NOMO-1 (cell line): ENCODE measurements around the gene CCDC150.
"Not testable (repeated sequence)": the region's sequence is repeated elsewhere in the genome, so short reads cannot be mapped to it uniquely, and the experiment has no call there.

Experiments used
- DNase-seq, 2 experiments: peaks; one replicate each; lab custom pipeline; 2025; ENCODE audit not compliant: unreplicated experiment in 2 of 2; lab: John Stamatoyannopoulos, UW

Gene CCDC150

DNA sequence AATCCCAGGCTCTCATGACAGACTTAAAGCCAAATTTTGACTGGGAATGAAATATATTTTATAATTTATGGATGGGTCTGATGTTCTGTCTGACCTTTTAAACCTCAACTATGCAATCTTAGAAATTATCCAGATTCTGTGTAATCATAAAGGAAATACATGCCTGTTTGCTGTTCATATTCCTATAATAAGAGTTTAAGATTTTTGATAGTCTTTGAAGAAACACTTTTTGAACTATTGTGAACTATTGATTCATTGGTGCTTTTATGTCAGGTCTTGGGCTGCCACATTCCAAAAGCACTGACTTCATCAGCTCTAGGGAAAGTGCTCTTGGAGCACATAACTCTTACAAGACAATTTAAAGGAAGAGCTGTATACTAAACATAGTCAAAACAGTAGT, 64.2 kb downstream of the CCDC150 start:
- no peak for DNase-seq

DNA sequence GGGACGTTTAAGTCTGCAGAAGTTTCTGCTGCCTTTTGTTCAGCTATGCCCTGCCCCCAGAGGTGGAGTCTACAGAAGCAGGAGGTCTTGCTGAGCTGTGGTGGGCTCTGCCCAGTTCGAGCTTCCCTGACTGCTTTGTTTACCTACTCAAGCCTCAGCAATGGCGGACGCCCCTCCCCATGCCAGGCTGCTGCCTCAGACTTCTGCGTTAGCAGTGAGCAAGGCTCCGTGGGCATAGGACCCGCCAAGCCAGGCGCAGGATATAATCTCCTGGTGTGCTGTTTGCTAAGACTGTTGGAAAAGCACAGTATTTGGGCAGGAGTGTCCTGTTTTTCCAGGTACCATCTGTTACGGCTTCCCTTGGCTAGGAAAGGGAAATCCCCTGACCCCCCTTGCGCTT, 70.5 kb downstream of the CCDC150 start:
- not testable (repeated sequence) for DNase-seq

DNA sequence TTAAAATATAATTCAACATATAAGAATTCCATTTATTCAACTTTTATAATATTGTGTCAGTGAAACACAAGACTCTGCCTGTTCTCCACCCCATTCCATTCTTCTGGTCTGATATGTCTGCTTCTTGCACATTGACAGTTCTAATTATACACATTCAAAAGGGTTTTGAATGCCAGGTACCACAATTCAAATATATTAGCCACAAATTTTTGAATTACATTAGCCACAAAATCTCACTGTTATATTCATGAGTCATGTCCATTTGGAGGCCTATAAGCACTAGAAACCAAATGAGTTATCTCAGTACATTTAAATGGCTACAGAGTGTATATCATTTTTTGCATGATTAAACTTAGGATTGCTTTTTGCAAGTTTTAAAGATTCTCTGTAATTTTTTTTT, 72.1 kb downstream of the CCDC150 start:
- DNase-seq = no peak

DNA sequence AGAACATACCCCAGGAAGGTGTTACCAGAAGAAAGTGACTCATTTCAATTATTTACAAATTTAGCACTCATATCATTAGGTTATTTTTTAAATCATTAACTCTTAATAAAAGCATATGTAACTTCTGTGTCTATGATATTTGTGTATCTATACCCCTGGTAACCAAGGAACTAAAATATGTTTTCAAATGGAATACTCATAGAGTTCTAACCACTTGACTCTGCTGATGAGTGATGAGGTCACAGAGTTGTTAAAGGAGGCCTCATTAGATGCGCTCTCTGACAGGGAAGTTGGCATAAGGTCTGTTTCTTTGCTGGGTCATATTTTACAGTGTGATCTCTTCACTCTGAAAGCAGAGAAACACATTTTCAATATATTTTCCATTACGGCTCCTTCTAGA, 73.4 kb downstream of the CCDC150 start:
- no peak for DNase-seq

DNA sequence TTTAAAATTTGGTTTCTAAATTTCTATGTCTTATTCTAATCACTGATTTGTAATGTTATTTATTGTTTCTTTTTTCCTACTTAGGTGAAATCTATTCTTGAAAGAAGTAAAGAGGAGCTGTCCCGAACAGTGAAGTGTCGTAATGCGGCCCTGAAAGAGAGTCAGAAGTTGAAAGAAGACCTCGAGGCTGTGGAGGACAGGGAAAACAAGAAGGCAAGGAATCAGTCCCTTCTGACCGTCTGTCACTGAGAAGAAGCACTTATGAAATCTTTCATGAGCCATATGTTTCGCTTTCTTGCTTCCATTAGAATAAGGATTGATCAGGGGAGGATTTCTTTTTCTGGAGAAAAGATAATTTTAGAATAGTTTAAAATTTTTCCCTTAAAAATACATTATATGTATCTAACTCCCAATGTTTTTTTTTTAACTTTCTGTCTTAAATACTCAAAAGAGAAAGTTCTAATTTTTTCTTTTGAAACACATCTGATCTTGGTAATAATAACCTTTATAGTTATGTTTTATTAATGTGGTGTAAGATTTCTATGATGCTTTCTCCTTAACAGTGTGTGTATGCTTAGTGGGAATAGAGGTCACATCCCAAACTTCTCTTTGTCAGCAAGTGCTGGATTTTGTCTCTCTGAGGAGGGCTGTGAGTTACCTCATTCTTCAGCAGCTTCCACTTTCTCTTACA, 79.0 kb downstream of the CCDC150 start:
- no peak for DNase-seq

DNA sequence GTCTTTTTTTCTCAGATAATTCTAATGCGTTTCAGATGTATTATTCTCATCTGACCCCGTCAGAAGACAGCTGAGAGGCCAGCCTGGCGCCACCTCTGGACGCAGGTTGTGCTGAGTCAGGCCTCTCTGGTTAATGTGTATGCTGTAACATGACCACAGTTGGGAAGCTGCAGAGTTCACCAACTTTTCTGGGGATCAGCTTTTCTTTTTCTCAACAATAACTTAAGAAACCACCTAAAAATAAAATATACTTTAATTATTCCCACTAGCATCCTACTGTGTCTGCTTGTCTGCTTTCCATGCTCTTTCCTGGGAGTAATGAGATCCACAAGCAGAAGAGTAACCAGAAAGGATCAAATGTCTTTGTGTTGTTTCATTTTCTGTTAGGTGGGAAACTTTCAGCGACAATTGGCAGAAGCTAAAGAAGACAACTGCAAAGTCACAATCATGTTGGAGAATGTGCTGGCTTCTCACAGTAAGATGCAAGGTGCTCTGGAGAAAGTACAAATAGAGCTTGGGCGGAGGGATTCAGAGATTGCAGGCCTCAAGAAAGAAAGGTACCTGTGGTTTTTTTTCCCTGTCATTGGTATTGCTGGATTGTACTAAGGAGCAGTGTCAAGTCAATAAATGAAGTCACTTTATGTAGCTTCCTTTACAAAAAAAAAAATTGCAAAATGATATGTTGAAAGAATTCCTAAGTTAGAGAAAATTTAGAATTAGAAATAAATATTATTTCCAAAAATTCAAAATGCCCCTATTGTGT, 79.8 kb downstream of the CCDC150 start:
- no peak for DNase-seq

DNA sequence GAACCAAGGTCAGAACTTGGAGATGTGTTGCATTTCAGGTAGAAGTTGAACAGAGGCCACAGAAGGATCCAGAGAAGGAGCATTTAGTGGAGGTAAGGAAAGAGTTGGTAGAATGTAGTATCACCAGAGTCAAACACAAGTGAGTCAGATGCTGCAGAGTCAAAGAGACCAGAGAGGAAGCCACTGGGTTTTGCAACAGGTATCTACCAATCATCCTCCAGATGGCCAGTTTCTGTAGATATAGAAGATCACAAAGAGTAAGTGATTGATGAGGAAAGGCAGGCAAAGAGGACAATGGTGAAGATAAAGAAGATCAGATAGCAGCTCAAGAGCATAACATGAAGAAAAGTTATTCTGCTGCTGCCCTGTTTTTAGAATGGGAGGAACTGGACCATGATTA, 84.1 kb downstream of the CCDC150 start:
- DNase-seq = no peak

DNA sequence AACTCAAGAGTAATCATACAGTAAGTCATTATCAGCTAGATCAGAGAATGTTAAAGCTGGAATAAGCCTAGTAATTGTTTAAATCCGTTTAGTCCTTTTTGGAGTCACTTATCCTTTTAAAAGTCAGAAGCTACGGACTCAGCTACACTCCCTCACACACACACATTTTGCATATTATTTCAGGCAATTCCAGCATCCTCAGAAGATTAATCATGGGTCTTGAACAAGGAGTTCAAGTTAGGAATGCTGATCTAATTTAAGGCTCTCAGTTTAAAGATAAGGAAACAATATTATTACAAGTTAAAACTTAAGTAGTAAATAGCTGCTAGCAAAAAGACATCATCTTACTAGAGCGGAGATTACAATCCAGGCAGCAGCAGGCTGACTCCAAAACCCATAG, 85.7 kb downstream of the CCDC150 start:
- no peak for DNase-seq

DNA sequence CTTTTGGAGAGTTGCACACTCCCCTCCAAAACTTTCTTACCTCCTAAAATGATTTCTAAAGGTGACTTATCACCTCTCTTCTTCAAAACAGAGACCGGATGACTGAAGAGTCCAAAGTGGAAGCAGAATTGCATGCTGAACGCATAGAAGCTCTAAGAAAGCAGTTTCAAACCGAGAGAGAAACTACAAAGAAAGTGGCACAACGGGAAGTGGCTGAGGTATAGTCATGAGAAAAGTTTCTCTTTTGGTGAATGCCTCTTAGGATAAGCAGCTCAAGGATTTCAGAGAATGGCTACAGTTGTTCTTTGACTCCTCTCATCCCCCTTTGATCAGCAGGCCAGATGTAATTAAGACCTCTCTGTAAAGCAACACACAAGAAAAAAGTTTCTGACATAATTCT, 86.4 kb downstream of the CCDC150 start:
- no peak for DNase-seq

DNA sequence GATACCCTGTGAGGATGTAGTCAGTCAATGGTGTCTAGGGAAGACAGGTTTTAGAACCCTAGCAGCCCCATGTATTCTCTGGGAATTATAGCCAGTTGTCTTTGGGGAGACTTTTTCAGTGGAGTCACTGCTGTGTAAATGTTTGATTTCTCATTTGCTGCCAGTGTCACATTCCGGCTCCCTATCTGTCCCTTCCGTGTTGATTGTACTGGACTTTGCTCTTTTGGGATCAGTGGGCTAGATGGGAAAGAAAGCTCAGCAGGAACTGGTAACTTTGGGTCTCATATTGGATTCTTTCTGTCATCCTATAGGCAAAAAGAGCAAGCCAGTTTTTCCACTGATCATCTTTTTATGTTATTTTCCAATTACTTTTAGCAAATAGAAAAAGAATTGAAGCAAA, 89.9 kb downstream of the CCDC150 start:
- DNase-seq = no peak

DNA sequence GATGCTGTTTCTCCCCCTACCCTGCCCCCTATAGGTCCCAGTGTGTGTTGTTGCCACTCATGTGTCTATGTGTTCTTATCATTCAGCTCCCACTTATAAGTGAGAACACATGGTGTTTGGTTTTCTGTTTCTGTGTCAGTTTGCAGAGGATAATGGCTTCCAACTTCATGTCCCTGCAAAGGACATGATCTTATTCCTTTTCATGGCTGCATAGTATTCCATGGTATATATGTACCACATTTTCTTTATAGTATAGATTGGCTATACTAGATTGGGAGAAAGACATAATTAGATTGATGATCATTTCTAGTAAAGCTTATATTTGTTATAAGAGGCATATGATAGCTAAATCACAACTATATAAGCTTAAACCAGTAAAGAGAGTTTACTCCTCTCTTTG, 97.1 kb downstream of the CCDC150 start:
- DNase-seq = not testable (repeated sequence)

DNA sequence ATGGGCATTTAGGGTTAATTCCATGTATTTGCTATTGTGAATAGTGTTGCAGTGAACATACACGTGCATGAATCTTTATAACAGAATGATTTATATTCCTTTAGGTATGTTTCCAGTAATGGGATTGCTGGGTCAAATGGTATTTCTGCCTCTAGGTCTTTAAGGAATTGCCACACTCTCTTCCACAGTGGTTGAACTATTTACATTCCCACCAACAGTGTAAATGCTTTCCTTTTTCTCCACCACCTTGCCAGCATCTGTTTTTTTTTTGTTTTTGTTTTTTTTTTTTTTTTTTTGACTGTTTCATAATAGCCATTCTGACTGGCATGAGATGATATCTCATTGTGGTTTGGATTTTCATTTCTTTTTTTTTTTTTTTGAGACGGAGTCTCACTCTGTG, 97.5 kb downstream of the CCDC150 start:
- no peak for DNase-seq

DNA sequence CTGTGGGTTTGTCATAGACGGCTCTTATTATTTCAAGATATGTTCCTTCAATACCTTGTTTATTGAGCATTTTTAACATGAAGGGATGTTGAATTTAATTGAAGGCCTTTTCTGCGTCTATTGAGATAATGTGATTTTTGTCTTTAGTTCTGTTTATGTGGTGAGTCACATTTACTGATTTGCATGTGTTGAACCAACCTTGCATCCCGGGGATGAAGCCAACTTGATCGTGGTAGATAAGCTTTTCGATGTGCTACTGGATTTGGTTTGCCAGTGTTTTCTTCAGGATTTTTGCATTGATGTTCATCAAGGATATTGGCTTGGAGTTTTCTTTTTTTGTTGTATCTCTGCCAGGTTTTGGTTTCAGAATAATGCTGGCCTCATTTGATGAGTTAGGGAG, 99.5 kb downstream of the CCDC150 start:
- DNase-seq = no peak

DNA sequence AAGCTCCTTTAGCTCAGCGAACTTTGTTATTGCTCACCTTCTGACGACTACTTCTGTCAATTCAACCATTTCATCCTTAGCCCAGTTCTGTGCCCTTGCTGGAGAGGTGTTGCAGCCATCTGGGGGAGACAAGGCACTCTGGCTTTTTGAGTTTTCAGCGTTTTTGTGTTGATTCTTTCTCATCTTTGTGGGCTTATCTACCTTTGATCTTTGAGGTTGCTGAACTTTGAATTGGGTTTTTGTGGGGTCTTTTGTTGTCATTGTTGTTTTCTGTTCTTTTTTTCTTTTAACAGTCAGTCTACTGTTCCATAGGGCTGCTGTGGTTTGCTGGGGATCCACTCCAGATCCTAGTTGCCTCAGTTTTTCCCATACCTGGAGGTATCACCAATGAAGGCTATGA, 102.7 kb downstream of the CCDC150 start:
- no peak for DNase-seq

DNA sequence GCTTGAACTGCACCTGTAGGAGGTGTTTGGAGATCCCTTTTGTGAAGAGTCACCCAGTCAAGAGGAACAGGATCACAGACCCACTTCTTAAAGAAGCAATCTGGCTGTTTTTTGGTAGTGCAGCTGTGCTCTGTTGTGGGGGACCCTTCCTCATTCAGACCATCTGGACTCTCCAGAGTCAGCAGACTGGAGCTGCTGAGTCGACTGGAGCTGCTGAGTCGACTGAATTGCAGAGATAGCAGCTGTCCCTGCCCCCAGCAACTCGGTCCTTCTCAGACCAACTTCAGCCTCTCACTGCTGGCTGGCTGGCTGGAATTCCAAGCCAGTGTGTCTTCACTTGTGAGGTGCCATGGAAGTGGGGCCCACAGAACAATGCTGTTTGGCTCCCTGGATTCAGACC, 103.2 kb downstream of the CCDC150 start:
- DNase-seq = no peak

DNA sequence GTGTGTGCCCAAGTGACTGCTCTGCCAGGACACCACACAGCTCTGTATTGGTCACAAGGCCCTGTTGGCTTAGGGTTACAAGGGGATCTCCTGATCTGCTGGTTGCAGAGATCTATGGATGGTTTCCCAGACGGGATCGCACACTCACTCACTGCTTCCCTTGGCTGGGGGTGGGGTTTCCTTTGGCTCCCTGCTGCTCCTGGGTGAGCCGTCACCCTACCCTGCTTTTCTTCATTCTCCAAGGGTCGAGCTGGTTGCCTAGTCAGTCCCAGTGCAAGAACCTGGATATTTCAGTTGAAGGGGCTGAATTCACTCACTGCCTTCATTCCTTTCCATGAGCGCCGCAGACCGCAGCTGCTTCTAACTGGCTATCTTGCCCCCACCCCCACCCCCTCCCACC, 103.7 kb downstream of the CCDC150 start:
- DNase-seq = no peak

DNA sequence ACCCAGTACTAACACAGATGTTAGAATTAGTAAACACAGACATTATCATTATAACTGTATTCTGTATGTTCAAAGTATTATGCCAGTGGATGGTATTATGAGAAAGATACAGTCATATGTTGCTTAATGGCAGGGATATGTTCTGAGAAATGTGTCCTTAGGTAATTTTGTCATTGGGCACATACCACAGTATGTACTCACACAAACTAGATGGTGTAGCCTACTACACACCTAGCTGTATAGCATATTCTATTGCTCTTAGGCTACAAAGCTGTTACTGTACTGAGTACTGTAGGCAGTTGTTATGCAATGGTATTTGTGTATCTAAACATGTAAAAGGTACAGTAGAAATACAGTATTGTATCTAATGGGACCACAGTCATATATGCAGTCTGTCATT, 106.2 kb downstream of the CCDC150 start:
- DNase-seq = no peak

DNA sequence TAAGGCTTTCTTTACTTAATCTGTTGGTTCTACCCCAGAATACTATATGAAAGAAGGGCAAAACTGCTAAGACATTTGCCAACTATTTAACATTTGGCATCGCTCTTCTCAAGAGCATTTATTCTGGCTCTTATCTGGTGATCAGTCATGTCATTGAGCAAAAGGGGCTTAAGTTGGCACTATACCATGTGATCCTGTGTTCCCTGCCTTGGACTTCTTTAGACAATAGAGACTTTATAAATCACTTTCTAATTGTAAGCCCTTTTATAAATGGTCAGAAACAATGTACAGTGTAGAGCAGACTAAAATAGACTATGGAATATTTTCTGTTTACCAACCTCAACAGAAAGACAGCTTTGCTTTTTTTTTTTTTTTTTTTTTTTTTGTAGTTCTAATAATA, 107.9 kb downstream of the CCDC150 start:
- DNase-seq = no peak

DNA sequence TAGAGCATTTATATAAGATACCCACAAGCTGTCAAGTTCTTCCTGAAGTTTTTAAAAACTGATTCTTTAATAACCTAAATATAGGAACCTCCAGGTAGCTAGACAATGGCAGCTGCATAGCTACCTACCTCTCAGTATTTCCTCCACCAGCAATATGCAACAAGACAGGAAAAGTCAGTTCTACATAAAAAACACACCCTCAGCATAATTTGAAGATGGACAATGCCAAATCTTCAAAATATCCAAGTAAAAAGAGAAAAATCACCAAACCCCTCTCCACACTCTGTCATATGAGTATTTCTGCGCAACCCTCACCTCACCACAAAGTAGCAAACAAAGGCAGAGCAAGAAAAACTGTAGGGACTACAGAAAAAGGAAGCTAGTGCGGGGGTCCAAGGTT, 108.6 kb downstream of the CCDC150 start:
- no peak for DNase-seq

DNA sequence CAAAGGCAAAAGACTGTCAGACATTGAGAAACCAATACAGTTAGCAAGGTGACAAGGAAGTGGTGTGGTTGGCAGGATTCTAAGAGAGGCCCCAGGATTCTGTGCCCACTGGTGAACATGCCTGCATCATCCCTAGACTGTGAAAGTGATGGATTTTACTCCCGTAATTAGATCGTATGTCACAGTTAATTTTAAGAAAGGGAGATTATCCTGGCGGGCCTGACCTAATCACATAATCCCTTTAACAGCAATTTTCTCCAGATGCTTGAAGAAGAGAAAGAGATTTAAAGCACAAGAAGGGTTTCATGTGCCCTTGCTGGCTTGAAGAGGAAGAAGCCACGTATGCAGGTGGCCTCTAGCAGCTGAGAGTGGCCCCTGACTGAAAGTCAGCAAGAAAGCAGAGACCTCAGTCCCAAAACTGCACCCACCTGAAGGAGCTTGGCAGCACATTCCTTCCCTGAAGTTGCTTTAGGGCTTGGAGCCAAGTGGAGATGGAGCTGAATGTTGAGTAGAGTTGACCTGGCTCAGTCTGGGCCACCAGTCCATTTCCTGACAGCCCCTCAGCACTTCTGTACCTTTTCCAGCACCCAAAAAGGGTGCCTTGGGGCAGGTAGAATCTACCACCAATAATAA, 110.9 kb downstream of the CCDC150 start:
- no peak for DNase-seq

DNA sequence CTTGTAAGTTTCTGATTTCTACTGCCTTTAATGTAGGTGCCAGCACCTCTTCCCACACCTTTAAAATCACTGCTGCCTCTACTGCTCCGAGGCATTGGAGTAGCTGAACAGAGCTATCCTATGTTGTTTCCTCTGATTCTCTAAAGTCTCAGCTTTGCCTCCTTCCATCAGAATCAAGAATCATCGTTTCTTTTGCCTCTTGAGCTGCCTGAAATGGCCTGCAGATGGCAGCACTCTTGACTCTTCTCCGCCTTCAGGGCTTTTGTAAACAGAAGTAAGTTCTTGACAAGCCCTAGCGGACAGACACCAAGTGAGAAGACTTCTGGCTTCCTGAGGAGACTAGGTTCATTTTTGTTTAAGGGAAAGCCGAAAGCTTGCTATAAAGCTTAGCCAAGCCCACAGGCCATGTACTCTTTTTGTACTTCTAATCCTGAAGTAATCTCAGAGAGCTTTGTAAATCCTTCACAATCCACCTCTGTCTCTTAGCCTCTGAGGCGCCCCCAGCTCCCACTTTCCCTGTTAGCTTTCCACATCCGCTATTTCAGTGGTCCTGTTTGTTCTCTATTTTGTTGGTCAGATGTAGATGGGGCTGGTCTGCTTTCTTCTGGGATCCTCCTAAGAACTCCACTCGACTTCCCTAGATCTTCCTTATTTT, 111.6 kb downstream of the CCDC150 start:
- peak; percentile 9 to 40 for DNase-seq
